IMR-90 (cell line): ENCODE data around the gene KICS2. TPM values are rescaled to one million over a fixed set of nuclear protein-coding genes. Genes with fewer than 3 reads are reported as not detected.

Source experiments
- ATAC-seq: fragments of 200-7000 bp; cut with Tn5 transposase; 2 replicates; pipeline ENCODE4 v1.9.1; 2020; ENCODE audit warnings: low read depth, mild to moderate bottlenecking, moderate library complexity
- BruUV-seq: library from RNA; stranded (reverse); fragments of 400-500 nt; replicated peaks from 2 replicates; lab custom pipeline; 2021; lab: Mats Ljungman, UMichigan
- CTCF ChIA-PET: fragments of 300-600 bp; formaldehyde crosslinking; extraction: SDS; loops from one replicate; lab custom pipeline; 2021; ENCODE audit warnings: antibody characterized with exemption; lab: Yijun Ruan, JAX
- POLR2A ChIA-PET: fragments of 300-600 bp; sonication (Branson Sonifier 250); formaldehyde crosslinking; loops from one replicate; lab custom pipeline; 2022; ENCODE audit warnings: antibody characterized with exemption; ENCODE audit not compliant: unreplicated experiment; lab: Charles Lee
- DNase-seq: peaks from one replicate; pipeline ENCODE4 v3.0.0; 2013
- H2AFZ ChIP-seq: replicated peaks from 2 replicates; pipeline ENCODE3; 2013; ENCODE audit warnings: low read length, mild to moderate bottlenecking; ENCODE audit not compliant: poor library complexity
- H2AK5ac ChIP-seq: 2 replicates; pipeline ENCODE4 v1.6.1; 2013; ENCODE audit warnings: low read depth, low read length, inconsistent platforms
- H2AK9ac ChIP-seq: replicated peaks from 2 replicates; pipeline ENCODE3; 2013; ENCODE audit warnings: mild to moderate bottlenecking, low read depth, low read length, moderate library complexity; ENCODE audit not compliant: poor library complexity
- H2BK120ac ChIP-seq: 2 replicates; pipeline ENCODE4 v1.6.1; 2013; ENCODE audit warnings: low read depth, low read length, inconsistent platforms
- H2BK15ac ChIP-seq: 3 replicates; pipeline ENCODE4 v1.6.1; 2013; ENCODE audit warnings: low read depth, low read length, inconsistent platforms
- H2BK20ac ChIP-seq: 2 replicates; pipeline ENCODE4 v1.6.1; 2013; ENCODE audit warnings: low read depth, mild to moderate bottlenecking, inconsistent platforms, low read length, moderate library complexity
- H2BK5ac ChIP-seq: 2 replicates; pipeline ENCODE4 v1.6.1; 2013; ENCODE audit warnings: mild to moderate bottlenecking, low read depth, low read length, inconsistent platforms; ENCODE audit not compliant: poor library complexity, severe bottlenecking
- H3K14ac ChIP-seq: replicated peaks from 2 replicates; pipeline ENCODE4 v1.6.1; 2013; ENCODE audit warnings: low read depth, low read length, inconsistent platforms
- H3K18ac ChIP-seq: 2 replicates; pipeline ENCODE4 v1.6.1; 2013; ENCODE audit warnings: low read depth, low read length, control low read depth
- H3K23ac ChIP-seq: 2 replicates; pipeline ENCODE4 v1.6.1; 2013; ENCODE audit warnings: low read depth, low read length, inconsistent platforms
- H3K27ac ChIP-seq: 2 replicates; pipeline ENCODE4 v1.5.1; 2013; ENCODE audit warnings: mild to moderate bottlenecking, control low read depth, low read length; ENCODE audit not compliant: insufficient read depth
- H3K27me3 ChIP-seq: 2 replicates; pipeline ENCODE4 v1.6.1; 2013; ENCODE audit warnings: low read length; ENCODE audit not compliant: control insufficient read depth, insufficient read depth
- H3K36me3 ChIP-seq: 2 replicates; pipeline ENCODE4 v1.6.1; 2013; ENCODE audit warnings: low read length, mixed read lengths; ENCODE audit not compliant: control insufficient read depth, insufficient read depth
- H3K4ac ChIP-seq: 2 replicates; pipeline ENCODE4 v1.6.1; 2013; ENCODE audit warnings: low read depth, low read length, inconsistent platforms
- H3K4me1 ChIP-seq: 2 replicates; pipeline ENCODE4 v1.6.1; 2013; ENCODE audit warnings: low read length, mixed read lengths; ENCODE audit not compliant: control insufficient read depth, insufficient read depth
- H3K4me2 ChIP-seq: 2 replicates; pipeline ENCODE4 v1.6.1; 2013; ENCODE audit warnings: low read depth, mild to moderate bottlenecking, control low read depth, low read length, moderate library complexity
- H3K4me3 ChIP-seq: 2 replicates; pipeline ENCODE4 v1.5.1; 2013; ENCODE audit warnings: low read depth, mild to moderate bottlenecking, control low read depth, low read length, moderate library complexity; ENCODE audit not compliant: insufficient read depth
- H3K56ac ChIP-seq: 2 replicates; pipeline ENCODE4 v1.6.1; 2013; ENCODE audit warnings: low read length, inconsistent platforms; ENCODE audit not compliant: insufficient read depth; ENCODE audit errors: extremely low read depth
- H3K79me1 ChIP-seq, 2 experiments: 2 replicates each; pipeline ENCODE4 v1.6.1; 2013; ENCODE audit warnings: low read length in 2 of 2, inconsistent platforms in 1 of 2, low read depth in 1 of 2
- H3K9ac ChIP-seq: 2 replicates; pipeline ENCODE4 v1.6.1; 2013; ENCODE audit warnings: low read depth, low read length, control low read depth
- H3K9me1 ChIP-seq: 2 replicates; pipeline ENCODE4 v1.6.1; 2013; ENCODE audit warnings: low read length, inconsistent platforms; ENCODE audit not compliant: insufficient read depth
- H3K9me3 ChIP-seq: 2 replicates; pipeline ENCODE4 v1.6.1; 2013; ENCODE audit warnings: low read length; ENCODE audit not compliant: control insufficient read depth, insufficient read depth
- H4K20me1 ChIP-seq: 2 replicates; pipeline ENCODE4 v1.6.1; 2013; ENCODE audit warnings: low read length, inconsistent platforms; ENCODE audit not compliant: insufficient read depth
- H4K5ac ChIP-seq: 2 replicates; pipeline ENCODE4 v1.6.1; 2013; ENCODE audit warnings: mild to moderate bottlenecking, low read depth, low read length, control low read depth
- H4K8ac ChIP-seq, 2 experiments: 2 replicates each; pipeline ENCODE4 v1.6.1; 2013; ENCODE audit warnings: low read depth in 2 of 2, low read length in 2 of 2, control low read depth in 1 of 2, inconsistent platforms in 1 of 2
- H4K91ac ChIP-seq: 2 replicates; pipeline ENCODE4 v1.6.1; 2013; ENCODE audit warnings: low read depth, low read length, inconsistent platforms; ENCODE audit not compliant: insufficient read depth
- BHLHE40 ChIP-seq: fragments of 150-350 bp; IDR thresholded peaks from 2 replicates; pipeline ENCODE4 v1.6.1; 2016; ENCODE audit warnings: mild to moderate bottlenecking, low read depth, low read length
- CEBPB ChIP-seq: IDR thresholded peaks from 2 replicates; pipeline ENCODE4 v1.6.1; 2012; ENCODE audit warnings: low read depth, low read length, improper control_type of control experiment
- CHD1 ChIP-seq: IDR thresholded peaks from 2 replicates; pipeline ENCODE4 v1.6.1; 2012; ENCODE audit warnings: low read depth, low read length, improper control_type of control experiment
- FOS ChIP-seq: fragments of 150-350 bp; IDR thresholded peaks from 2 replicates; pipeline ENCODE4 v1.6.1; 2016; ENCODE audit warnings: low read depth, low read length
- MAFK ChIP-seq: IDR thresholded peaks from 2 replicates; pipeline ENCODE4 v1.6.1; 2012; ENCODE audit warnings: low read depth, low read length, improper control_type of control experiment
- MAZ ChIP-seq: IDR thresholded peaks from 2 replicates; pipeline ENCODE4 v1.6.1; 2012; ENCODE audit warnings: low read depth, mild to moderate bottlenecking, low read length, improper control_type of control experiment, moderate library complexity, borderline replicate concordance
- MXI1 ChIP-seq: IDR thresholded peaks from 2 replicates; pipeline ENCODE4 v1.6.1; 2012; ENCODE audit warnings: low read depth, mild to moderate bottlenecking, low read length, moderate library complexity, borderline replicate concordance
- NFE2L2 ChIP-seq: fragments of 150-350 bp; IDR thresholded peaks from 2 replicates; pipeline ENCODE4 v1.6.1; 2016; ENCODE audit warnings: low read depth, mild to moderate bottlenecking, low read length
- POLR2A ChIP-seq: IDR thresholded peaks from 2 replicates; pipeline ENCODE4 v1.6.1; 2012; ENCODE audit warnings: mild to moderate bottlenecking, low read depth, low read length
- RAD21 ChIP-seq: IDR thresholded peaks from 2 replicates; pipeline ENCODE4 v1.6.1; 2012; ENCODE audit warnings: low read length, improper control_type of control experiment
- RCOR1 ChIP-seq: IDR thresholded peaks from 2 replicates; pipeline ENCODE4 v1.6.1; 2012; ENCODE audit warnings: mild to moderate bottlenecking, low read length, improper control_type of control experiment; ENCODE audit not compliant: insufficient replicate concordance
- RFX5 ChIP-seq: IDR thresholded peaks from 2 replicates; pipeline ENCODE4 v1.8.0; 2012; ENCODE audit warnings: low read depth, mild to moderate bottlenecking, low read length, moderate library complexity
- SMC3 ChIP-seq: fragments of 150-350 bp; IDR thresholded peaks from 2 replicates; pipeline ENCODE4 v1.6.1; 2016; ENCODE audit warnings: low read depth, mild to moderate bottlenecking, antibody characterized with exemption, low read length, moderate library complexity
- WGBS, 2 experiments: methylation state at CpG; one replicate each; pipeline versions ENCODE4 v1.1.5 to v1.1.7; 2013; ENCODE audit warnings: missing lambda C conversion rate in 2 of 2; ENCODE audit not compliant: insufficient read length in 1 of 2; ENCODE audit errors: extremely low coverage in 2 of 2; 5-methylcytosine and 5-hydroxymethylcytosine counted together
- dilution Hi-C: fragments of 300-500 bp; cut with HindIII; formaldehyde crosslinking; loops from one replicate; pipeline ENCODE4 v1.14.3; 2018; ENCODE audit warnings: low sequenced_read_pairs; ENCODE audit not compliant: unreplicated experiment
- in situ Hi-C: fragments of 300-500 bp; cut with MboI; formaldehyde crosslinking; loops from 3 replicates; pipeline ENCODE4 v1.14.3; 2019; ENCODE audit warnings: low sequenced_read_pairs, inconsistent platforms, mixed read lengths
- intact Hi-C: fragments of 100-400 bp; cut with micrococcal nuclease; formaldehyde crosslinking; loops from 2 replicates; pipeline ENCODE4 v1.10.0; 2022
- polyA plus RNA-seq, 3 experiments: library from polyadenylated mRNA; depleted of rRNA; stranded (reverse); fragments of >200 nt; gene quantifications; 2 replicates each; pipeline ENCODE4 v1.2.3, GENCODE V29; 2012; ENCODE audit warnings: low replicate concordance in 1 of 3
- total RNA-seq: library from RNA; depleted of rRNA; stranded (reverse); fragments of >200 nt; gene quantifications from 2 replicates; pipeline ENCODE4 v1.2.3, GENCODE V29; 2012
- TF ChIP-seq, protein P1 (sequence below): fragments of 150-350 bp; IDR thresholded peaks from 2 replicates; pipeline ENCODE4 v1.6.1; 2016; ENCODE audit warnings: low read depth, mild to moderate bottlenecking, low read length, moderate library complexity, borderline replicate concordance
- TF ChIP-seq, protein P2 (sequence below): fragments of 150-350 bp; IDR thresholded peaks from 2 replicates; pipeline ENCODE4 v1.6.1; 2017; ENCODE audit warnings: mild to moderate bottlenecking, antibody characterized with exemption, low read length, low read depth

KICS2 gene
- total and polyA plus RNA-seq, 2 of the 4 experiments (the other 2 are of a cell fraction), result 2.4 to 6.1 TPM

DNA sequence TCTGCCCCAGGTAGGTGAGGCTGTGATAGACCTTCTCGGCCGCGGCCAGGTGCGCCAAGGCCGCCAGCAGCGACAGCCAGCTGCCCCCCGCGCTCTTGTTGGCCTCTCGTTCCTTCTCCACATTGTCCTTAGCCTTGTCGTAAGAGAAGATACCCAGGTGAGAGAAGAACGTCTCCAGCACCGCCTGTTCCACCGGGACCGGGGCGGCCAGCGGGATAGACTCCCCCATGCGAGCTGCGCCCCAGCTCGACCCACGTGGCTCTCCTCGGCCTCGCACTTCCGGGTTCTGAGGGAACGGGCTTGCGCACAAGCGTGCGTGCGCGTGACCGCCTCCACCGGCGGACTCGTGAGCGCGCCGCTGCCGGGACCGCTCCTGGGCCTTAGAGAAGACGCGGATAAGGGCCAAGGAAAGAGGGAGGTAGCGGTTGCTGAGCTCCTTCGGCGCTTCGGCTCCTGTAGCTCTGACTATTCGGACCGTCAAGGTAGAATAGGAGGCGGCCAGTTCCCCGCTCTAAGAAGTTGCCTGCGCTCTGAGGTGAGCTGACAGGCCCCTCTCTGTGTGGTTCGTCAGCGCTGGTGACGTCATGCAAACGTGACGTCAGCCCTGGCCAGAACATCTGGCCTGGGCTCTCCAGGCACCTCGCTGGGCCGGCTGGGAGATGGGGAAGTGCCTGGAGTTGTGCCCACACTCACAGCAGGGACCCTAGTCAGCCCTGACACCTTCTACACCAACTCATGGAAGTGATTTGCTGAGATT is at the start of gene KICS2 (continued):
- TF ChIP-seq RCOR1 (no peak), SMC3 (no peak), NFE2L2 (no peak)

DNA sequence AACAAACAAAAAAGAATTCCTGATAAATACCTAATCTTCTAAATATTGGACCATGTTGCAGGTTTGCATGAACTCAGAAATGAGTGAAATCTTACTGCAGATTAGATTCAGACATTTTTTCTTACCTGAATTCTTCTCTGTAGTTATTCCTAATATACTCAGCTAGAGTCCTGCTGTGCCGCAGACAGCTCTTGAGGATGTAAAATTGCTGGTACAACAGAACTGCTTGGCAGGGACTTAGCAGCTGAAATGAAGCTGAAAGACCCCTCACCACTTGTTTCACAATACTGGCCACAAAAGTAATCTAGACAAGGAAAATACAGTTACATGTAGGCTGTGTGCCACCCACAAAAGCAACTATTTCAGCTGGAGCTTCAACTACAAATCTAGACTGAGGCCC is 48.3 kb upstream of the KICS2 start:
- Histone ChIP-seq H4K8ac (no peak overlapping the region), H2BK20ac (no peak overlapping the region), H3K9ac (no peak overlapping the region), H3K9me3 (no peaks in the 10 kb centered on the region), H3K79me1 (no peaks in the 10 kb centered on the region), H2BK120ac (no peak overlapping the region), H3K18ac (no peak overlapping the region), H3K4me3 (no peak overlapping the region), H4K5ac (no peak overlapping the region), H3K4me1 (no peaks in the 10 kb centered on the region), H2AK9ac (no peak overlapping the region), H3K27me3 (peaks cover 10% of the 10 kb centered on the region), H2AFZ (no peak overlapping the region), H3K9me1 (no peaks in the 10 kb centered on the region; the same call in 1 of the 2 replicates), H2AK5ac (no peak overlapping the region), H3K4ac (no peak overlapping the region), H3K4me2 (no peak overlapping the region), H4K91ac (no peak overlapping the region), H3K14ac (no peak overlapping the region), H2BK5ac (no peak overlapping the region), H3K56ac (no peak overlapping the region), H3K36me3 (no peaks in the 10 kb centered on the region), H3K27ac (no peak overlapping the region), H4K20me1 (no peaks in the 10 kb centered on the region), H2BK15ac (no peak overlapping the region), H3K23ac (no peak overlapping the region)
- dilution Hi-C loops, result loop anchor here (25.0 kb wide), 1 partner anchor 433 kb away; the partner anchor contains the start of gene SRGAP1
- POLR2A ChIA-PET, result no interaction called here
- BruUV-seq, result no TSS peak
- ATAC-seq (no peak), DNase-seq (no peak)
- in situ Hi-C loops, result no loop called here
- no CpG with 5 or more reads among the region's 1 CpG for WGBS, 2 experiments
- intact Hi-C loops, result no loop called here
- CTCF ChIA-PET, result no interaction called here
- TF ChIP-seq FOS (no peak), BHLHE40 (no peak), RAD21 (no peak), NFE2L2 (no peak), RFX5 (no peak), RCOR1 (no peak), MXI1 (no peak), CHD1 (no peak), POLR2A (no peak), MAFK (no peak), CEBPB (no peak), MAZ (no peak), SMC3 (no peak)
- TF ChIP-seq, protein P1, sequence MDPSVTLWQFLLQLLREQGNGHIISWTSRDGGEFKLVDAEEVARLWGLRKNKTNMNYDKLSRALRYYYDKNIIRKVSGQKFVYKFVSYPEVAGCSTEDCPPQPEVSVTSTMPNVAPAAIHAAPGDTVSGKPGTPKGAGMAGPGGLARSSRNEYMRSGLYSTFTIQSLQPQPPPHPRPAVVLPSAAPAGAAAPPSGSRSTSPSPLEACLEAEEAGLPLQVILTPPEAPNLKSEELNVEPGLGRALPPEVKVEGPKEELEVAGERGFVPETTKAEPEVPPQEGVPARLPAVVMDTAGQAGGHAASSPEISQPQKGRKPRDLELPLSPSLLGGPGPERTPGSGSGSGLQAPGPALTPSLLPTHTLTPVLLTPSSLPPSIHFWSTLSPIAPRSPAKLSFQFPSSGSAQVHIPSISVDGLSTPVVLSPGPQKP, result no peak
- TF ChIP-seq, protein P2, sequence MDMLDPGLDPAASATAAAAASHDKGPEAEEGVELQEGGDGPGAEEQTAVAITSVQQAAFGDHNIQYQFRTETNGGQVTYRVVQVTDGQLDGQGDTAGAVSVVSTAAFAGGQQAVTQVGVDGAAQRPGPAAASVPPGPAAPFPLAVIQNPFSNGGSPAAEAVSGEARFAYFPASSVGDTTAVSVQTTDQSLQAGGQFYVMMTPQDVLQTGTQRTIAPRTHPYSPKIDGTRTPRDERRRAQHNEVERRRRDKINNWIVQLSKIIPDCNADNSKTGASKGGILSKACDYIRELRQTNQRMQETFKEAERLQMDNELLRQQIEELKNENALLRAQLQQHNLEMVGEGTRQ, result no peak
